SKM-1 treated with dmso at 0.1 percent for 144 hours (cell line): ENCODE results near the gene DNAJC17.

Experiments
- DNase-seq: peaks from one replicate; lab custom pipeline; 2025; ENCODE audit not compliant: unreplicated experiment; lab: John Stamatoyannopoulos, UW

The DNAJC17 gene

DNA sequence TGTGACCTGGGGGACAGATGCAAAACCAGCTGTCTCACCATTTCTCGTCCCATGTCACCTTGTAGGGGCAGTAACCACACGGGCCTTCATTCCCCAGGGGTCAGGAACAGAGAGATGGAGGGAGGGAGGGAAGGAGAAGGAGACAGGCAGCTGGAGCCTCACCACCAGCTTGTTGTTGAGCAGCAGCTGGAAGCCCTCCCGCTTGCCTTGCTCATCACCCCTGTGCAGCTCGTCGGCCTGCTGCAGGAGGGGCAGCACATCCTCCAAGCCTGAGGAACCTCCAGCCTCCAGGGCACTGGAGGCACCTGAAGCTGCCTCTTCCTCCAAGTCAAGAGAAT is 62.5 kb downstream of the DNAJC17 start:
- DNase-seq, result no peak

DNA sequence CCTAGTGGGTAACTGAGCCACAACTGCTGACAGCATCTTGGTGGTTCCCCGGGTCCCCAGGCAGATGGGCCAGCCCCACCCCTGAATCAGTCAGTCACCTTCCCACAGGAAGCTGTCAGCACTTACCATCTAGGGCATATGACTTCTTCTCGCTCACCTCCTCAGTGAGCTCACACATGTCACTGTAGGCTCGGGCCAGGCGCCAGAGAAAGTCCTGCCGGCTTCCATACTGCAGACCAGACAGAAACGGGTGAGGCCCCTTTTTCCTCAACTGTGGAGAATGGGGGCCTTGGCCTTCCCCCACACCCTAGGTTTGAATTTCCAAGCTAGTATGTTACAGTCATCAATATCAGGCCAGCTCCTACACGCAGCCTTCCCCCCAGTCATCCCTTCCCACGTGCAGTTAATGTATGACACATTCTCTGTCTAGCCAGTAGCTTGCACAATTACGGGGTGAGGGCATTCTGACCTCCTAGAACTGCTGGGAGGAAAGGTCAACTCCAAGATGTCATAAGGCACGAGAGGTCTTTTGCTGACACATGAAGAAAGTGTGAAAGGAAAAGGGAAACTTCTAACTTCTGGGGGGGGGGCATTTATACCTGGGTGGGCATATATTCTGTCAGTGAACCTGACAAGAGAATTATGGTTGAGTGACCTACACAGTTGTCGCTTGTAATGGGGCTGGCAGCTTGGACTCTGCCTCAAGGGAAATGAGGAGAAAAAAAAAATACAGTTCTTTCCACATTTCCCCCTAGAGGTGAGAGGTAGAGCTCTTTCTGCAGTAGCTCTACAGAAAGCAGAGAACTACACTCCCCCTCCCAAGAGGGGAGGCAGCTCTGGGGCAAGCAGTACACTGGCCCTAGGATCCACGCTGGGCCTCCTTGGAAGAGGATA is 63.1 kb downstream of the DNAJC17 start:
- peak; percentile 20 for DNase-seq

GRCh38 chr15:40743485-40743901 is 63.8 kb downstream of the DNAJC17 start:
- no peak for DNase-seq

GRCh38 chr15:40739854-40740253 is 67.4 kb downstream of the DNAJC17 start:
- no peak for DNase-seq

- no peak for DNase-seq
Measured at GRCh38 chr15:40739047-40739446, 68.2 kb downstream of the DNAJC17 start.

- no peak for DNase-seq
Measured at GRCh38 chr15:40737048-40737447, 70.2 kb downstream of the DNAJC17 start.

GRCh38 chr15:40736575-40736974 is 70.7 kb downstream of the DNAJC17 start:
- DNase-seq, result no peak

DNA sequence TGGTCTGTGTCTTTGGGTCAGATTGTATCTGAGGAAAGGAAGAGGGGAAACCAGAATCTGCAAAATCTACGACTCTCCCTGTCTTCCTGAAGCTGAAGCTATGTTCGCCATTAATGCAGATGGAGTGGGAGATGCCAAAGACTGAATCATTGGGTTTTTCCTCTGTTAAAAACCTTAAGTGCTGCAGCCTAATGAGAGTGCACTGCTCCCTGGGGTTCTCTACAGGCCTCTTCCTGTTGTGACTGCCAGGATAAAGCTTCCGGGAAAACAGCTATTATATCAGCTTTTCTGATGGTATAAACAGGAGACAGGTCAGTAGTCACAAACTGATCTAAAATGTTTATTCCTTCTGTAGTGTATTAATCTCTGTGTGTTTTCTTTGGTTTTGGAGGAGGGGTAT is 76.2 kb downstream of the DNAJC17 start:
- DNase-seq, result no peak

DNA sequence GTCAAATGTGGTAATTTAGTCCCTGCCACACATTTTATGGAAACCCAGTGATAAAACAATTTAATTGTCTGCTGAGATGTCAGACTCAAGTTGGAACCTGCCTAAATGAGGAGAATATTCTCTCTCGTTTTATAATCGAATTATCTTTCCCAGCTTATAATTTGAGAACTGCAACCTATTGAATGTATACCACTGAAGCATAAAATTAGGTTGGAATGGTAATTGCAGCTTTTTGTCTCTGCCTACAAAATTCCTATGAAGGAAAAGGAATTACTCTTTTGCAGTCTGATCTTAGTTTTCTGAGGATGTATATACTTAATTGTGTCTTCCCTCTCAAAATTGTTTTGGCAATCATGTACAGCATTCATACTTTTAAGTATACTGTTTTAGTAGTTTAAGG is 83.4 kb downstream of the DNAJC17 start:
- no peak for DNase-seq

DNA sequence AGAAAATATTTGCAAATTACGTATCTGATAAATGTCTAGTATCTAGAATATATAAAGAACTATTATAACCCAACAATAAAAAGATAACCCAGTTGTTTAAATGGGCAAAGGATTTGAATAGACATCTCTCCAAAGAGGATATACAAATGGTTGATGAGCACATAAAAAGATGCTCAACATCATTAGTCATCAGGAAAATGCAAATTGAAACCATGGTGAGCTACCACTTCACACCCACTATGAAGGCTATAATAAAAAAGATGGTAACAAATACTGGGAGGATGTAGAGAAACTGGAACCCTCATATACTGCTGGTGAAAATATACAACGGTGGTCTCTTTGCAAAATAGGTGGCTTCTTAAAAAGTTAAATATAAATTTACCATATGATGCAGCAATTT is 84.3 kb downstream of the DNAJC17 start:
- no peak for DNase-seq

DNA sequence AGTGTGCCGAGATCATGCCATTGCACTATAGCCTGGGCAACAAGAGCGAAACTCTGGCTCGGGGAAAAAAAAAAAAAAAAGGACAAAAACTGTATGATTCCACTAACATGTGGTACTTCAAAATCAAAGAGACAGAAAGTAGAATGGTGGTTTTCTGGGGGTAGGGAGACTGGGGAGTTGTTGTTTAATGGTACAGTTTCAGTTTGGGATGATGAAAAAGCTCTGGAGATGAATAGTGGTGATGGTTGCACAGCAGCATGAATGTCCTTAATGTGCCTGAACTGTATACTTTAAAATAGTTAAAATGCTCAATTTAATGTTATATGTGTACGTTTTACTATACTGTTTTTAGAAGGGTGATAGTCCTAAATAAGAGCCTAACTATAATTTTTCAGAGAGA is 84.9 kb downstream of the DNAJC17 start:
- no peak for DNase-seq

DNA sequence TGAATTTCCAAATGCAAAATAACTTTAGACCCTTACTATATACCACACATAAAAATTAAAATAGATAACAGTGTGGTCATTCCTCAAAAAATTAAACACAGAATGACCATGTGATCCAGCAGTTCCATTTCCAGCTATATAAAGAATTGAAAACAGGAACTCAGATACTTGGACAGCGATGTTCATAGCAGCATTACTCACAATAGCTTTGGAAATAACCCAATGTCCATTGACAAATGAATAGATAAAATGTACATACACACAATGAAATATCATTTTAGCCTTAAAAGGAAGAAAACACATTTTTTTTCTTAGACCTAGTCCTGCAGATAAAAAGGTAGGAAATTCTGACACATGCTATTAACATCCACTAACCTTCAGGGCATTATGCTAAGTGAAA is 85.6 kb downstream of the DNAJC17 start:
- DNase-seq, result no peak

GRCh38 chr15:40716165-40716564 is 91.1 kb downstream of the DNAJC17 start:
- no peak for DNase-seq
